Measurements from ENCODE around the gene AICDA. TPM values are rescaled to one million over a fixed set of nuclear protein-coding genes. Genes with fewer than 3 reads are reported as not detected.

Gene AICDA
- total RNA-seq, result not detected

- no peaks in the 10 kb centered on the region for H3K27me3 ChIP-seq
- 45% methylated on average over 2 of the region's 2 CpGs for WGBS
- H3K4me1 ChIP-seq, result no peaks in the 10 kb centered on the region
- H3K9me3 ChIP-seq, result no peaks in the 10 kb centered on the region
- H3K36me3 ChIP-seq, result no peaks in the 10 kb centered on the region
- TF ChIP-seq POLR2AphosphoS5 (IDR thresholded peaks at IDR 0.05), result no peak
- TF ChIP-seq POLR2A (IDR thresholded peaks at IDR 0.05), result no peak
- no peak for TF ChIP-seq EP300 (IDR thresholded peaks at IDR 0.05)
- no peak for TF ChIP-seq CTCF (IDR thresholded peaks at IDR 0.05)
- H3K27ac ChIP-seq, result no peak within 1 kb of the TSS
- DNase-seq (ENCODE audit: low spot score in 2 of 2), result no peak
- no peak within 1 kb of the TSS for H3K4me3 ChIP-seq
Observed at GRCh38 chr12:8612629-8613028, at the start of gene AICDA. TSS of gene AICDA (minus strand) at chr12:8612859. CDS start at chr12:8612767, 92 bp downstream.

- Histone ChIP-seq H3K4me3 (peak overlapping the region; percentile 36), H3K36me3 (no peaks in the 10 kb centered on the region), H3K4me1 (peaks cover 2% of the 10 kb centered on the region), H3K27ac (peak overlapping the region; percentile 75), H3K27me3 (no peaks in the 10 kb centered on the region), H3K9me3 (no peaks in the 10 kb centered on the region)
- no peak for TF ChIP-seq POLR2AphosphoS5 (IDR thresholded peaks at IDR 0.05)
- TF ChIP-seq EP300 (IDR thresholded peaks at IDR 0.05), result no peak
- no peak for TF ChIP-seq CTCF (IDR thresholded peaks at IDR 0.05)
- TF ChIP-seq POLR2A (IDR thresholded peaks at IDR 0.05), result no peak
- WGBS, result 59% methylated on average over 3 of the region's 3 CpGs
- no peak for DNase-seq (ENCODE audit: low spot score in 2 of 2)
Observed at GRCh38 chr12:8661751-8662150, 49.1 kb upstream of the AICDA start.

- Histone ChIP-seq H3K9me3 (no peaks in the 10 kb centered on the region), H3K4me3 (peak overlapping the region; percentile 36), H3K36me3 (no peaks in the 10 kb centered on the region), H3K27me3 (no peaks in the 10 kb centered on the region), H3K27ac (no peak overlapping the region), H3K4me1 (peaks cover 2% of the 10 kb centered on the region)
- no peak for DNase-seq (ENCODE audit: low spot score in 2 of 2)
- TF ChIP-seq POLR2AphosphoS5 (IDR thresholded peaks at IDR 0.05) (no peak), POLR2A (IDR thresholded peaks at IDR 0.05) (no peak), CTCF (IDR thresholded peaks at IDR 0.05) (no peak), EP300 (IDR thresholded peaks at IDR 0.05) (no peak)
- WGBS, result 65% methylated on average over 3 of the region's 3 CpGs
Observed at GRCh38 chr12:8661016-8661415, 48.4 kb upstream of the AICDA start.

GRCh38 chr12:8658346-8658745 lies 45.7 kb upstream of the AICDA start:
- no peak overlapping the region for H3K4me3 ChIP-seq
- 31% methylated on average over 1 of the region's 1 CpG for WGBS
- TF ChIP-seq POLR2AphosphoS5 (IDR thresholded peaks at IDR 0.05), result no peak
- no peak for TF ChIP-seq EP300 (IDR thresholded peaks at IDR 0.05)
- no peak for TF ChIP-seq CTCF (IDR thresholded peaks at IDR 0.05)
- no peak for TF ChIP-seq POLR2A (IDR thresholded peaks at IDR 0.05)

GRCh38 chr12:8655421-8655820 lies 42.8 kb upstream of the AICDA start:
- Histone ChIP-seq H3K9me3 (no peaks in the 10 kb centered on the region), H3K4me1 (peaks cover 2% of the 10 kb centered on the region), H3K36me3 (no peaks in the 10 kb centered on the region), H3K27ac (no peak overlapping the region), H3K4me3 (no peak overlapping the region), H3K27me3 (no peaks in the 10 kb centered on the region)
- 83% methylated on average over 6 of the region's 6 CpGs for WGBS
- no peak for DNase-seq (ENCODE audit: low spot score in 2 of 2)
- TF ChIP-seq EP300 (IDR thresholded peaks at IDR 0.05), result no peak
- TF ChIP-seq CTCF (IDR thresholded peaks at IDR 0.05), result no peak
- no peak for TF ChIP-seq POLR2A (IDR thresholded peaks at IDR 0.05)
- TF ChIP-seq POLR2AphosphoS5 (IDR thresholded peaks at IDR 0.05), result no peak

More at GRCh38 chr12:8658346-8658745, 45.7 kb upstream of the AICDA start:
- DNase-seq (ENCODE audit: low spot score in 2 of 2), result no peak
- H3K36me3 ChIP-seq, result no peaks in the 10 kb centered on the region
- H3K27me3 ChIP-seq, result no peaks in the 10 kb centered on the region
- H3K27ac ChIP-seq, result peak overlapping the region; percentile 14
- H3K9me3 ChIP-seq, result no peaks in the 10 kb centered on the region
- peaks cover 2% of the 10 kb centered on the region for H3K4me1 ChIP-seq
